HG03378 (cell line): ENCODE measurements around the gene LRRC73.

Source experiments
- ATAC-seq: cut with Tn5 transposase; IDR thresholded peaks from one replicate; pipeline ENCODE4 v1.9.1; 2021; ENCODE audit warnings: mild to moderate bottlenecking, moderate library complexity; ENCODE audit not compliant: unreplicated experiment

LRRC73 gene

GRCh38 chr6:43493833-43494232, 16.3 kb downstream of the LRRC73 start:
- no peak for ATAC-seq

GRCh38 chr6:43493230-43493629, 16.9 kb downstream of the LRRC73 start:
- ATAC-seq = no peak

GRCh38 chr6:43492673-43493072, 17.5 kb downstream of the LRRC73 start:
- no peak for ATAC-seq

- no peak for ATAC-seq
Observed at GRCh38 chr6:43491750-43492661, 18.1 kb downstream of the LRRC73 start.

- no peak for ATAC-seq
Observed at GRCh38 chr6:43490523-43490939, 19.6 kb downstream of the LRRC73 start.

DNA sequence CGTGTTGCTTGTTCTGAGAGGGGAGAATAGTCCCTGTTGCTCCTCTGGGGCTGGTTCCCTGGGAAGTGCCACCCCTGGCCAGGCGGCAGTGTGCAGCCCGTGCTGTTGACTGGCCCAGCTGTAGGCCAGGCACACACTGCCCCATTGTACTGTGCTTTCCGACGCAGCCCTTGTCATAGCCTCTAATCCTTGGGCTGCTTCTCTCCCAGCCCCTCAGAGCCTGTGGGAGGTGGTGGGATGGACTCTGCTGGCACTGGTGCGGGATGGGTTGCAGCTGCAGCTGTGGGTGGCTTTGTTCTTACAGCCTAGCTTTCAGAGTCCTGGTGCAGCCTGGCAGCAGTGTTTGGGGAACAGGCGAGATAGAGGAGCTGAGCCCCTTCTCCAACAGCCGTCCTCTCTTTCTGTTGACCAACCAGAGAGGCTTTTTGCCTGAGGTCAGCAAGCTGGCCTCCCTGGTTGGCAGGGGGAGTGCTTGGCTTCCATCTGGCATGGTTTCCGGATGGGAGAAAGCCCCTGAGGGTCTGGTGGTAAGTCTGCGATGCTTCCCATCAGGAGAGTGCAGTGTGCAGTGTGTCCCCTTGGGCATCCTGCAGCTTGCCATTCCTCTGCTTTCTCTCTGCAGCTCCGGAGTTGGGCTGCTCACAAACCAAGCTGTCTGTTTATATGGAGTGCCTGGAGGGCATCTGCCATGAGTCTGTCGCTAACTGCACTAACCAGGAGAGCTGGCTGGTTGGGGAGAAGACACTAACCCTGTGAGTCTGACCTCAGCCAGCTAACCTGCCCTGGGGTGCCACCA, 20.7 kb downstream of the LRRC73 start:
- no peak for ATAC-seq

GRCh38 chr6:43488667-43489276, 21.4 kb downstream of the LRRC73 start:
- no peak for ATAC-seq

DNA sequence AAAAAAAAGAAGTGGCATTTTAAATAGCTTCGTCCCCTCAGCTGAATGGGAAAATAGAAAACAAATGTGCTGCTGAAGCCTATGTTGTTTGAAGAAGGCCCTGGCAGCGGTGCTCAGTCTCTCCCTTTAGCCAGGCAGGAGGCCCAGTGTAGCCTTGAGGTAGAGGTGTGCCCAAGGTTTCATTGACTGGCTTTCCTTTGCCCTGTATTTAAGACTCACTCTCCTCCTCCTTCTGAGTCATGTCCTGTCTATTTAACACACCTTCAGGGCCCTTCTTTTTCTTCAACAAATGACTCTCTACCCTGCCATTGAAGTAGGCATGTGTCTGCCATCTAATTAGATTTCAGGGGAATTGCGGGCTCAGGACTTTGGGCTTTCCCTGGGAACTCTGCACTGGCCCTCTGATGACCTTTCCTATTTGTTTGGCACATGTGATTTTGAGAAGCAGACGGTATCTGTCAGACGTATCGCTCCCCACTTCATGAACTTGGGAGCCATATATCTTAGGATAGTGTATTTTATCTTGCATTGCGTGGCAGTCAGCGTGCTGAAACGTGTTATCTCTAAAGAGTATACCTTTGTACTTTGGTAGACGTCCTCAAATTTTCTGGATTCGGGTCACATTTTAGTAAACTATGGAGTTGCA, 28.4 kb downstream of the LRRC73 start:
- ATAC-seq = no peak

- no peak for ATAC-seq
Observed at GRCh38 chr6:43481075-43481474, 29.1 kb downstream of the LRRC73 start.

GRCh38 chr6:43478008-43478372, 32.2 kb downstream of the LRRC73 start:
- no peak for ATAC-seq

GRCh38 chr6:43477235-43478007, 32.7 kb downstream of the LRRC73 start, which contains the start of gene TJAP1:
Gene TJAP1, plus strand, starts transcription at chr6:43477570. Its CDS starts 21,432 bp downstream, at chr6:43499002.
- ATAC-seq = no peak

GRCh38 chr6:43476746-43477145, 33.4 kb downstream of the LRRC73 start:
- no peak for ATAC-seq

GRCh38 chr6:43475516-43475915, 34.6 kb downstream of the LRRC73 start:
- ATAC-seq = no peak

DNA sequence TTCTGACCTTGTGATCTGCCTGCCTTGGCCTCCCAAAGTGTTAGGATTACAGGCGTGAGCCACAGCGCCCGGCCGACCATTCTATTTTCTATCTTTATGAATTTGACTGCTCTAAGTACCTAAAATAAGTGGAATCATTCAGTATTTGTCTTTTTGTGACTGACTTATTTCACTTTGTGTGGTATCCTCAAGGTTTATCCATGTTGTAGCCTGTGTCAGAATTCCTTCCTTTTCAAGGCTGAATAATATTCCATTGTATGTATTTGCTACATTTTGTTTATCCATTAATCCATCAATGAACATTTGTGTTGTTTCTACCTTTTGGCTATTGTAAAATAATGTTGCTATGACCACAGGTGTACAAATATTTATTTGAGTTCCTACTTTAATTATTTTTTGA, 37.6 kb downstream of the LRRC73 start:
- ATAC-seq = no peak

- ATAC-seq = no peak
Observed at GRCh38 chr6:43471399-43471798, 38.7 kb downstream of the LRRC73 start.

DNA sequence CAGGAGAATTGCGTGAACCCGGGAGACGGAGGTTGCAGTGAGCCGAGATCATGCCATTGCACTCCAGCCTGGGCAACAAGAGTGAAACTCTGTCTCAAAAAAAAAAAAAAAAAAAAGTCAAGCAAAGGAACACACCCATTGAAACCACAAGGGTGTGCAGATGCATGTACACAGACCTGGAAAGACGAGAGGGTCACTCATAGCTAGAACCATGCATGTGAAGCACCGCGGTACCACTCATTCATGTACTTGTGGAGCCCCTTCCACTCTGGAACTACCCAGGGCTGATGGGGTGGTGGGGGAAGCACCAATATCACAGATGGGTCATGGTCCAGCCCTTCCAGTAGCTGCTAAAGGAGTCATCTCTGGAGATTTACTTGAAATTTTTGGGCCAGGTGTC, 40.2 kb downstream of the LRRC73 start:
- no peak for ATAC-seq

GRCh38 chr6:43468748-43469681, 41.1 kb downstream of the LRRC73 start:
- no peak for ATAC-seq

- ATAC-seq = no peak
Observed at GRCh38 chr6:43468240-43468639, 41.9 kb downstream of the LRRC73 start.

DNA sequence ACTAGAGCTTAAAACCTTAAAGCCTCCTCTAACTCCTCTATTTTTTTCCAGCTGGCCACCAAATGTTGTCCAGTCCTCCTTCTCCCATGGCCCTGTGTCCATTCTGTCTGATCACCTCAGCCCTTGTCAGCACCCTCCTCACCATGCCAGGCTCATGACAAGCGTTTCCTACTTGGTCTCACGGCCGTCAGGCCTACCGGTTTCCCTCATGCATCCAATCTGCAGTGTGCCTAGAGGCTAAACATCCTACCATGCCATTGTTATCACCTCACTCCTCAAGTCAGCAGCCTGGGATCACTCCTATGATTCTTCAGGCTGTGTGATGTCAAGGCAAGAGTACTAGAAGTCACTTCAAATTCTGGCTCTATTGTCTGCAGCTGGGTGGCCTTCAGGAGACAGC, 42.4 kb downstream of the LRRC73 start:
- no peak for ATAC-seq
